ENCODE measurements around the gene PDZD2.

- TF ChIP-seq, protein P1, sequence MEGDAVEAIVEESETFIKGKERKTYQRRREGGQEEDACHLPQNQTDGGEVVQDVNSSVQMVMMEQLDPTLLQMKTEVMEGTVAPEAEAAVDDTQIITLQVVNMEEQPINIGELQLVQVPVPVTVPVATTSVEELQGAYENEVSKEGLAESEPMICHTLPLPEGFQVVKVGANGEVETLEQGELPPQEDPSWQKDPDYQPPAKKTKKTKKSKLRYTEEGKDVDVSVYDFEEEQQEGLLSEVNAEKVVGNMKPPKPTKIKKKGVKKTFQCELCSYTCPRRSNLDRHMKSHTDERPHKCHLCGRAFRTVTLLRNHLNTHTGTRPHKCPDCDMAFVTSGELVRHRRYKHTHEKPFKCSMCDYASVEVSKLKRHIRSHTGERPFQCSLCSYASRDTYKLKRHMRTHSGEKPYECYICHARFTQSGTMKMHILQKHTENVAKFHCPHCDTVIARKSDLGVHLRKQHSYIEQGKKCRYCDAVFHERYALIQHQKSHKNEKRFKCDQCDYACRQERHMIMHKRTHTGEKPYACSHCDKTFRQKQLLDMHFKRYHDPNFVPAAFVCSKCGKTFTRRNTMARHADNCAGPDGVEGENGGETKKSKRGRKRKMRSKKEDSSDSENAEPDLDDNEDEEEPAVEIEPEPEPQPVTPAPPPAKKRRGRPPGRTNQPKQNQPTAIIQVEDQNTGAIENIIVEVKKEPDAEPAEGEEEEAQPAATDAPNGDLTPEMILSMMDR (IDR thresholded peaks at IDR 0.05 in 2 of 3, conservative IDR thresholded peaks at IDR 0.05 in 1 of 3; ENCODE audit: borderline replicate concordance in 1 of 3, insufficient read depth in 1 of 3, low read depth in 2 of 3, low read length in 2 of 3): no peak
- TF ChIP-seq REST (IDR thresholded peaks at IDR 0.05; ENCODE audit: low read depth): no peak
- no peak for TF ChIP-seq EZH2phosphoT487 (IDR thresholded peaks at IDR 0.05; ENCODE audit: borderline replicate concordance)
- TF ChIP-seq EZH2 (IDR thresholded peaks at IDR 0.05): no peak
- no peak for TF ChIP-seq POLR2AphosphoS5 (IDR thresholded peaks at IDR 0.05; ENCODE audit: low read depth, low read length)
- no peak for TF ChIP-seq POLR2A (IDR thresholded peaks at IDR 0.05; ENCODE audit: borderline replicate concordance, extremely low read depth, insufficient read depth, insufficient read length)
- TF ChIP-seq RAD21 (IDR thresholded peaks at IDR 0.05; ENCODE audit: low read depth): no peak
Observed at GRCh38 chr5:31593665-31594064, 45.3 kb upstream of the PDZD2 start.
